ENCODE measurements around the gene ST6GAL2. TPM values are rescaled to one million over a fixed set of nuclear protein-coding genes. Genes with fewer than 3 reads are reported as not detected.

Gene ST6GAL2, protein sequence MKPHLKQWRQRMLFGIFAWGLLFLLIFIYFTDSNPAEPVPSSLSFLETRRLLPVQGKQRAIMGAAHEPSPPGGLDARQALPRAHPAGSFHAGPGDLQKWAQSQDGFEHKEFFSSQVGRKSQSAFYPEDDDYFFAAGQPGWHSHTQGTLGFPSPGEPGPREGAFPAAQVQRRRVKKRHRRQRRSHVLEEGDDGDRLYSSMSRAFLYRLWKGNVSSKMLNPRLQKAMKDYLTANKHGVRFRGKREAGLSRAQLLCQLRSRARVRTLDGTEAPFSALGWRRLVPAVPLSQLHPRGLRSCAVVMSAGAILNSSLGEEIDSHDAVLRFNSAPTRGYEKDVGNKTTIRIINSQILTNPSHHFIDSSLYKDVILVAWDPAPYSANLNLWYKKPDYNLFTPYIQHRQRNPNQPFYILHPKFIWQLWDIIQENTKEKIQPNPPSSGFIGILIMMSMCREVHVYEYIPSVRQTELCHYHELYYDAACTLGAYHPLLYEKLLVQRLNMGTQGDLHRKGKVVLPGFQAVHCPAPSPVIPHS
- 52.6 and 60.5 TPM in 2 replicates for polyA plus RNA-seq (2011; rRNA removed)
- polyA plus RNA-seq (2012; cell fraction: cytosol; rRNA removed) = 25.9 and 29.4 TPM in 2 replicates
- polyA plus RNA-seq (2012; cell fraction: nucleus; rRNA removed) = 46.7 and 55.3 TPM in 2 replicates
- 18.8 to 26.2 TPM (median 23.9 TPM) in 3 replicates for polyA plus RNA-seq (2017; fragmentation: RNase III; extraction: RNeasy Plus Mini Kit Qiagen cat#74134 plus additional on column Dnase treatment)
- polyA minus RNA-seq (2011; rRNA and poly(A)+ RNA removed) = 91.4 and 114 TPM in 2 replicates

DNA sequence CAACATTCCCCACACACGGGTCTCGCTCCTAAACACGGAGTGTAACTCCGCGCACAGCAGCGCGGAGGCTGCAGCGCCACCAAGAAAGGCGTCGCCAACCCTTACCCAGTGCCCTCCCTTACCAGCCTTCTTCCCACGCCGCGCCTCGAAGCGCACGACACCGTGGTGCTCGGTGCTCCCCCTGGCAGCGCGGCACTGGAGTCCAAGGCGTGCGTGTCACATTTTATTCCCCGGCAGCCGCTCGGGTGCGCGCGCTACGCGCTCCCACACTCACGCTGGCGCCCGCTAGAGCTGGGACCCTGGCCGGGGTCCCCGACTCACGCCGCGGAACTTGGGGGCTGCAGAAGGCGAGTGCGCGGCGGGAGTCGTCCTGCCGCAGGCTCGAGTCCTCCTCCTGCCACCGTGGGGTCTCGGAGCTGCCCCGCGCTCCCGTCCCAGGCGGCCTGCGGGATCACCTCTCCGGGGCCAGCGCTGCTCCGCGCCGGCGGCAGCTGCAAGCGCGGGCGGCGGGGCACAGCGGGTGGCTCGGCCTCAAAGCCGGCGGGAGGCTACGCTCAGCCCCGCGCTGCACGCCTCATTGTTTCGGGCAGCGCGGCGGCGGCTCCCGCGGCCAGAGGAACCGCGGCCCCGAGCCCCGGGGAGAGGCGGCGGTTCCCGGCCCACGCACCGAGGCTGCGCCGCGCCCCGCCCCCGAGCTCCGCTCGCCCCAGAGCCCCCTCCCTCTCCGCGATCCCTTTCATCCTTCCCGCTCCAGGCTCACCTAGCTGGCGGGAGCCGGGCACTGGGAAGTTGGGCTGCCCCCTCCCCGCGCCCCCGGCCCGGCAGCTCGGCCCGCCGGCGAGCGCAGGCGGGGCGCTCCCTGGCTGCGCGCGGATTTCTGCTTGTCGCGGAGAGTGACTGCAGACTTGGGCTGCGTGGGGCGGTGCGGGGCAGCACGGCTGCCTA is at the start of gene ST6GAL2:
ST6GAL2 (minus strand) TSS at position 197 of the 945 bp plus-strand sequence. CDS start 42,190 bp downstream, outside the sequence.
- peak; percentile 18 to 79 for DNase-seq (ENCODE audit: low read depth in 1 of 2, low spot score in 1 of 2)
- Histone ChIP-seq H3K9me3 (no peaks in the 10 kb centered on the region), H3K4me2 (peak within 1 kb of the TSS; percentile 87), H3K4me1 (peaks cover 42% of the 10 kb centered on the region), H3K27ac (peak within 1 kb of the TSS; percentile 97), H3K4me3 (peak within 1 kb of the TSS; percentile 78)
- 4% methylated on average over 15 of the region's 118 CpGs for WGBS (ENCODE audit: missing lambda C conversion rate)
- CTCF ChIA-PET = interaction anchor here (0.6 to 1.2 kb wide), 5 partner anchors 10 to 277 kb away, joined by 3 read pairs; no protein-coding TSS in a partner anchor
- ATAC-seq = peak; percentile 61 to 71
- POLR2A ChIA-PET = interaction anchor here (1.2 to 2.3 kb wide), 3 partner anchors 106 to 140 kb away, joined by 4 to 17 read pairs (median 5); no protein-coding TSS in a partner anchor
- TF ChIP-seq SMC3 (IDR thresholded peaks at IDR 0.05) (no peak; the same call in 2 of the 3 replicates), JUN (IDR thresholded peaks at IDR 0.05) (peak in 1 of 2 experiments; percentile 28; a peak in 1 of 5 replicates), PHF8 (IDR thresholded peaks at IDR 0.05; ENCODE audit: borderline replicate concordance, low read depth) (0 out of 2 replicates have a peak, but pooled peaks have one; percentile 6), KDM1A (IDR thresholded peaks at IDR 0.05; ENCODE audit: low read depth) (no peak), RAD21 (conservative IDR thresholded peaks at IDR 0.05 in 1 of 2, IDR thresholded peaks at IDR 0.05 in 1 of 2) (peak in 1 of 2 experiments; percentile 14; a peak in 1 of 5 replicates), POLR2A (IDR thresholded peaks at IDR 0.05; ENCODE audit: low read length) (peak; percentile 43), HOXA7 (CRISPR knock-in tag; IDR thresholded peaks at IDR 0.05) (no peak), HDAC2 (IDR thresholded peaks at IDR 0.05) (peak; percentile 87), SREBF2 (IDR thresholded peaks at IDR 0.05) (no peak), GATA3 (IDR thresholded peaks at IDR 0.05; ENCODE audit: borderline replicate concordance) (peak; percentile 40; the same call in 1 of the 2 replicates), ZSCAN20 (CRISPR knock-in tag; IDR thresholded peaks at IDR 0.05) (no peak), TFCP2L1 (CRISPR knock-in tag; IDR thresholded peaks at IDR 0.05) (0 out of 2 replicates have a peak, but pooled peaks have one; percentile 34), TP53 (CRISPR knock-in tag; IDR thresholded peaks at IDR 0.05) (no peak), JUNB (IDR thresholded peaks at IDR 0.05) (no peak)
- TF ChIP-seq, protein P1, sequence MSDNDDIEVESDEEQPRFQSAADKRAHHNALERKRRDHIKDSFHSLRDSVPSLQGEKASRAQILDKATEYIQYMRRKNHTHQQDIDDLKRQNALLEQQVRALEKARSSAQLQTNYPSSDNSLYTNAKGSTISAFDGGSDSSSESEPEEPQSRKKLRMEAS (IDR thresholded peaks at IDR 0.05) = peak; percentile 88
- TF ChIP-seq, protein P2, sequence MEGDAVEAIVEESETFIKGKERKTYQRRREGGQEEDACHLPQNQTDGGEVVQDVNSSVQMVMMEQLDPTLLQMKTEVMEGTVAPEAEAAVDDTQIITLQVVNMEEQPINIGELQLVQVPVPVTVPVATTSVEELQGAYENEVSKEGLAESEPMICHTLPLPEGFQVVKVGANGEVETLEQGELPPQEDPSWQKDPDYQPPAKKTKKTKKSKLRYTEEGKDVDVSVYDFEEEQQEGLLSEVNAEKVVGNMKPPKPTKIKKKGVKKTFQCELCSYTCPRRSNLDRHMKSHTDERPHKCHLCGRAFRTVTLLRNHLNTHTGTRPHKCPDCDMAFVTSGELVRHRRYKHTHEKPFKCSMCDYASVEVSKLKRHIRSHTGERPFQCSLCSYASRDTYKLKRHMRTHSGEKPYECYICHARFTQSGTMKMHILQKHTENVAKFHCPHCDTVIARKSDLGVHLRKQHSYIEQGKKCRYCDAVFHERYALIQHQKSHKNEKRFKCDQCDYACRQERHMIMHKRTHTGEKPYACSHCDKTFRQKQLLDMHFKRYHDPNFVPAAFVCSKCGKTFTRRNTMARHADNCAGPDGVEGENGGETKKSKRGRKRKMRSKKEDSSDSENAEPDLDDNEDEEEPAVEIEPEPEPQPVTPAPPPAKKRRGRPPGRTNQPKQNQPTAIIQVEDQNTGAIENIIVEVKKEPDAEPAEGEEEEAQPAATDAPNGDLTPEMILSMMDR (IDR thresholded peaks at IDR 0.05) = peak; percentile 22; the same call in 2 of the 3 replicates
- TF ChIP-seq, protein P3, sequence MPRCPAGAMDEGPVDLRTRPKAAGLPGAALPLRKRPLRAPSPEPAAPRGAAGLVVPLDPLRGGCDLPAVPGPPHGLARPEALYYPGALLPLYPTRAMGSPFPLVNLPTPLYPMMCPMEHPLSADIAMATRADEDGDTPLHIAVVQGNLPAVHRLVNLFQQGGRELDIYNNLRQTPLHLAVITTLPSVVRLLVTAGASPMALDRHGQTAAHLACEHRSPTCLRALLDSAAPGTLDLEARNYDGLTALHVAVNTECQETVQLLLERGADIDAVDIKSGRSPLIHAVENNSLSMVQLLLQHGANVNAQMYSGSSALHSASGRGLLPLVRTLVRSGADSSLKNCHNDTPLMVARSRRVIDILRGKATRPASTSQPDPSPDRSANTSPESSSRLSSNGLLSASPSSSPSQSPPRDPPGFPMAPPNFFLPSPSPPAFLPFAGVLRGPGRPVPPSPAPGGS (IDR thresholded peaks at IDR 0.05) = 0 out of 3 replicates have a peak, but pooled peaks have one; percentile 29
- TF ChIP-seq, protein P4, sequence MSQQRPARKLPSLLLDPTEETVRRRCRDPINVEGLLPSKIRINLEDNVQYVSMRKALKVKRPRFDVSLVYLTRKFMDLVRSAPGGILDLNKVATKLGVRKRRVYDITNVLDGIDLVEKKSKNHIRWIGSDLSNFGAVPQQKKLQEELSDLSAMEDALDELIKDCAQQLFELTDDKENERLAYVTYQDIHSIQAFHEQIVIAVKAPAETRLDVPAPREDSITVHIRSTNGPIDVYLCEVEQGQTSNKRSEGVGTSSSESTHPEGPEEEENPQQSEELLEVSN (IDR thresholded peaks at IDR 0.05; ENCODE audit: borderline replicate concordance, low read depth) = peak; percentile 86
- no peak for FAIRE-seq
